OCI-LY7 (cell line): ENCODE data around the gene BZW2. TPM values are rescaled to one million over a fixed set of nuclear protein-coding genes. Genes with fewer than 3 reads are reported as not detected.
"Not testable (repeated sequence)": the region's sequence is repeated elsewhere in the genome, so short reads cannot be mapped to it uniquely, and the experiment has no call there.

Source experiments
- BruUV-seq: library from RNA; stranded (reverse); fragments of 400-500 nt; replicated peaks from 2 replicates; lab custom pipeline; 2021; lab: Mats Ljungman, UMichigan
- CTCF ChIA-PET: fragments of 300-600 bp; sonication (Branson Sonifier 250); formaldehyde crosslinking; loops from one replicate; lab custom pipeline; 2022; ENCODE audit warnings: antibody characterized with exemption; ENCODE audit not compliant: unreplicated experiment; lab: Charles Lee
- POLR2A ChIA-PET: fragments of 300-600 bp; sonication (Branson Sonifier 250); formaldehyde crosslinking; loops from one replicate; lab custom pipeline; 2022; ENCODE audit warnings: antibody characterized with exemption; lab: Charles Lee
- DNase-seq: peaks from one replicate; pipeline ENCODE4 v3.0.0-alpha.2; 2015; ENCODE audit warnings: low spot score
- H2AFZ ChIP-seq: fragments of 200-600 bp; sonication (generic), shearing (Covaris generic); 2 replicates; pipeline ENCODE4 v1.6.1; 2014; ENCODE audit warnings: mild to moderate bottlenecking, antibody characterized with exemption, low read length, moderate library complexity
- H3K27ac ChIP-seq: fragments of 200-600 bp; sonication (generic); 2 replicates; pipeline ENCODE4 v1.5.1; 2014; ENCODE audit warnings: mixed run types, low read depth, mild to moderate bottlenecking, moderate library complexity, low read length, inconsistent platforms; ENCODE audit not compliant: poor library complexity, severe bottlenecking
- H3K36me3 ChIP-seq: fragments of 200-600 bp; sonication (generic); 2 replicates; pipeline ENCODE4 v1.6.1; 2014; ENCODE audit warnings: mild to moderate bottlenecking, antibody characterized with exemption, low read length, moderate library complexity, mixed read lengths; ENCODE audit not compliant: insufficient read depth
- H3K4me1 ChIP-seq: fragments of 200-600 bp; sonication (generic); 2 replicates; pipeline ENCODE4 v1.5.1; 2014; ENCODE audit warnings: mild to moderate bottlenecking, low read length; ENCODE audit not compliant: insufficient read depth, poor library complexity, severe bottlenecking
- H3K4me2 ChIP-seq: fragments of 200-600 bp; sonication (generic); 2 replicates; pipeline ENCODE4 v1.6.1; 2014; ENCODE audit warnings: mild to moderate bottlenecking, low read length
- H3K4me3 ChIP-seq: fragments of 200-600 bp; sonication (generic); 2 replicates; pipeline ENCODE4 v1.5.1; 2014; ENCODE audit warnings: mild to moderate bottlenecking, low read depth, low read length; ENCODE audit not compliant: poor library complexity, severe bottlenecking
- H3K79me2 ChIP-seq: fragments of 200-600 bp; sonication (generic); 2 replicates; pipeline ENCODE4 v1.6.1; 2016; ENCODE audit warnings: low read depth, mild to moderate bottlenecking, low read length, moderate library complexity, mixed read lengths; ENCODE audit not compliant: insufficient read depth
- H3K9me2 ChIP-seq: fragments of 200-600 bp; sonication (generic); 2 replicates; pipeline ENCODE4 v1.6.1; 2016; ENCODE audit warnings: mild to moderate bottlenecking, low read length, mixed read lengths; ENCODE audit not compliant: insufficient read depth
- H3K9me3 ChIP-seq: fragments of 200-600 bp; sonication (generic); 2 replicates; pipeline ENCODE4 v1.6.1; 2014; ENCODE audit warnings: mild to moderate bottlenecking, mixed run types, low read length, mixed read lengths
- H4K20me1 ChIP-seq: fragments of 200-600 bp; sonication (generic); 2 replicates; pipeline ENCODE4 v1.6.1; 2014; ENCODE audit warnings: mild to moderate bottlenecking, antibody characterized with exemption, low read length, moderate library complexity, mixed read lengths; ENCODE audit not compliant: insufficient read depth
- CTCF ChIP-seq: fragments of 200-600 bp; sonication (generic); conservative IDR thresholded peaks from 2 replicates; pipeline ENCODE4 v1.5.1; 2014; ENCODE audit warnings: mild to moderate bottlenecking, antibody characterized with exemption, low read length, moderate library complexity, mixed read lengths
- EZH2phosphoT487 ChIP-seq: fragments of 200-600 bp; sonication (generic); IDR thresholded peaks from 2 replicates; pipeline ENCODE4 v1.6.1; 2018; ENCODE audit warnings: low read depth, borderline replicate concordance, mild to moderate bottlenecking, mixed run types, antibody characterized with exemption, low read length, moderate library complexity, mixed read lengths
- intact Hi-C: fragments of 100-400 bp; cut with micrococcal nuclease; formaldehyde crosslinking; loops from one replicate; pipeline ENCODE4 v1.10.0; 2022; ENCODE audit not compliant: unreplicated experiment
- total RNA-seq, 2 experiments: library from RNA; depleted of rRNA in 1 of 2; stranded (reverse); fragments of >200 nt in 1 of 2; shearing (Covaris generic) in 1 of 2; gene quantifications; 2 replicates each; pipeline ENCODE4 v1.2.3, GENCODE V29; 2014 to 2022

BZW2 gene
- total RNA-seq, 2 experiments from 2014 or later = 66.8 to 75.2 TPM

- intact Hi-C loops = no loop called here
- no peaks in the 10 kb centered on the region for H3K4me1 ChIP-seq
- ChIA-PET CTCF (no interaction called here), POLR2A (interaction anchor here (0.9 to 1.5 kb wide), 4 partner anchors 11 to 39 kb away, joined by 3 to 6 read pairs (median 4); no protein-coding TSS in a partner anchor)
- no peak overlapping the region for H2AFZ ChIP-seq
- H3K36me3 ChIP-seq = peaks cover 98% of the 10 kb centered on the region
- DNase-seq = no peak
- H3K9me2 ChIP-seq = no peaks in the 10 kb centered on the region
- no TSS peak for BruUV-seq
- no peak overlapping the region for H3K4me3 ChIP-seq
- TF ChIP-seq CTCF = no peak
- no peak overlapping the region for H3K4me2 ChIP-seq
- H3K9me3 ChIP-seq = no peaks in the 10 kb centered on the region
- no peak overlapping the region for H3K27ac ChIP-seq
- H4K20me1 ChIP-seq = no peaks in the 10 kb centered on the region
- peaks cover 22% of the 10 kb centered on the region; the same call in 1 of the 2 replicates for H3K79me2 ChIP-seq
These were observed 29.3 kb downstream of the BZW2 start for GRCh38 chr7:16675277-16675676.

GRCh38 chr7:16677978-16678494 is 32.1 kb downstream of the BZW2 start:
- Histone ChIP-seq H3K4me1 (no peaks in the 10 kb centered on the region), H2AFZ (no peak overlapping the region), H3K27ac (no peak overlapping the region), H3K4me3 (no peak overlapping the region), H3K4me2 (no peak overlapping the region), H4K20me1 (no peaks in the 10 kb centered on the region), H3K79me2 (no peaks in the 10 kb centered on the region), H3K36me3 (peaks cover 98% of the 10 kb centered on the region), H3K9me2 (no peaks in the 10 kb centered on the region), H3K9me3 (no peaks in the 10 kb centered on the region)
- intact Hi-C loops = no loop called here
- ChIA-PET CTCF (interaction anchor here (0.6 kb wide), 1 partner anchor 1732 kb away, joined by 3 read pairs; no protein-coding TSS in a partner anchor), POLR2A (no interaction called here)
- no TSS peak for BruUV-seq
- no peak for DNase-seq
- TF ChIP-seq CTCF (no peak), EZH2phosphoT487 (no peak)

- DNase-seq, H3K27ac ChIP-seq, H3K4me1 ChIP-seq, POLR2A ChIA-PET, CTCF ChIA-PET, H3K4me2 ChIP-seq, BruUV-seq, H4K20me1 ChIP-seq, intact Hi-C loops, H3K9me2 ChIP-seq, H3K9me3 ChIP-seq, H3K79me2 ChIP-seq, H3K4me3 ChIP-seq, H2AFZ ChIP-seq: not testable (repeated sequence)
- H3K36me3 ChIP-seq = peaks cover 99% of the 10 kb centered on the region
These were observed 32.9 kb downstream of the BZW2 start for GRCh38 chr7:16678645-16679566.
